Fibroblast of lung (primary cell): Measurements from ENCODE around the gene CA12.

Experiments used
- CTCF ChIP-seq, 2 donors: IDR thresholded peaks in 1 of 2; conservative IDR thresholded peaks in 1 of 2; 1 replicate in 1 of 2; 2 replicates in 1 of 2; pipeline ENCODE4 v1.5.1; 2011 to 2012; ENCODE audit warnings: low read length in 2 of 2, control low read depth in 1 of 2, inconsistent platforms in 1 of 2, low read depth in 1 of 2, mild to moderate bottlenecking in 1 of 2
- EZH2 ChIP-seq: IDR thresholded peaks from 2 replicates; pipeline ENCODE4 v1.5.1; 2012; ENCODE audit warnings: low read length, control low read depth, mild to moderate bottlenecking; ENCODE audit errors: missing control alignments

DNA sequence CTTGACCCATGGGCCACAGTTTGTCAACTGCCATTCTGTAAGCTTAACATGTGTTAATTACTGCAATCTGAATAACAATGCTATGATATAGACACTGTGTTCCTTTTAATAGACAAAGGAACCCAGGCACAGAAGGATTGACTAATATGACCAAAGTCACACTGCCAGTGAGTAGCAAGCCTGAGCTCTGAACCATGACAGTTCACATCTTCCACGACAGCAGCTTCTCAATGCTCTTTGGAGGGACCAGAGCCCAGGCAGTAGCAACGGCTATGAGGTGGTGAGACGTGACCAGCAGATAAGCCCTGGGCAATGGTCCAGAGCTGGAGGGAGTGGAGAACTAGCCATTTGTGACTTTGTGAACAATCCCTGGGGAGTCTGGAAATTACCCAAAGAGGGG, 19.4 kb downstream of the CA12 start:
- TF ChIP-seq EZH2 (no peak), CTCF (conservative IDR thresholded peaks at IDR 0.05 in 1 of 2, IDR thresholded peaks at IDR 0.05 in 1 of 2; ENCODE audit: low read depth in 1 of 2, low read length in 2 of 2) (no peak)
